GM19372 (cell line): ENCODE results near the gene ERV3-1.
"Not testable (repeated sequence)": the region's sequence is repeated elsewhere in the genome, so short reads cannot be mapped to it uniquely, and the experiment has no call there.

Experiments used
- ATAC-seq: cut with Tn5 transposase; IDR thresholded peaks from one replicate; pipeline ENCODE4 v1.9.1; 2021; ENCODE audit warnings: mild to moderate bottlenecking, low read depth, moderate library complexity; ENCODE audit not compliant: unreplicated experiment

The ERV3-1 gene

GRCh38 chr7:65001291-65001814, 5.1 kb downstream of the ERV3-1 start:
- ATAC-seq: no peak

- no peak for ATAC-seq
Observed at GRCh38 chr7:64999165-65000004, 7.1 kb downstream of the ERV3-1 start.

- no peak for ATAC-seq
Observed at GRCh38 chr7:64998865-64999164, 7.7 kb downstream of the ERV3-1 start.

- no peak for ATAC-seq
Observed at GRCh38 chr7:64997927-64998391, 8.5 kb downstream of the ERV3-1 start.

- no peak for ATAC-seq
Observed at GRCh38 chr7:64997164-64997908, 9.2 kb downstream of the ERV3-1 start.

- no peak for ATAC-seq
Observed at GRCh38 chr7:64996305-64996704, 10.2 kb downstream of the ERV3-1 start.

GRCh38 chr7:64993901-64994300, 12.6 kb downstream of the ERV3-1 start:
- ATAC-seq: no peak

- no peak for ATAC-seq
Observed at GRCh38 chr7:64992971-64993370, 13.5 kb downstream of the ERV3-1 start.

GRCh38 chr7:64990936-64991335, 15.6 kb downstream of the ERV3-1 start, which contains the start of gene ZNF117:
TSS of gene ZNF117 (minus strand) at chr7:64991036.
- ATAC-seq: no peak

- no peak for ATAC-seq
Observed at GRCh38 chr7:64990216-64990615, 16.3 kb downstream of the ERV3-1 start.

GRCh38 chr7:64978497-64979203, 27.8 kb downstream of the ERV3-1 start:
- no peak for ATAC-seq

GRCh38 chr7:64965594-64965993, 40.9 kb downstream of the ERV3-1 start:
- ATAC-seq: no peak

- ATAC-seq: no peak
Observed at GRCh38 chr7:64959072-64959747, 47.3 kb downstream of the ERV3-1 start.

- no peak for ATAC-seq
Observed at GRCh38 chr7:64951250-64951848, 55.1 kb downstream of the ERV3-1 start.

- not testable (repeated sequence) for ATAC-seq
Observed at GRCh38 chr7:64950673-64951072, 55.8 kb downstream of the ERV3-1 start.

- not testable (repeated sequence) for ATAC-seq
Observed at GRCh38 chr7:64948774-64949173, 57.7 kb downstream of the ERV3-1 start.

- ATAC-seq: no peak
Observed at GRCh38 chr7:64947252-64948000, 59.1 kb downstream of the ERV3-1 start.

GRCh38 chr7:64946772-64947171, 59.7 kb downstream of the ERV3-1 start:
- ATAC-seq: no peak

GRCh38 chr7:64945503-64946175, 60.8 kb downstream of the ERV3-1 start:
- no peak for ATAC-seq
